ENCODE results near the gene WHRN.

Gene WHRN

DNA sequence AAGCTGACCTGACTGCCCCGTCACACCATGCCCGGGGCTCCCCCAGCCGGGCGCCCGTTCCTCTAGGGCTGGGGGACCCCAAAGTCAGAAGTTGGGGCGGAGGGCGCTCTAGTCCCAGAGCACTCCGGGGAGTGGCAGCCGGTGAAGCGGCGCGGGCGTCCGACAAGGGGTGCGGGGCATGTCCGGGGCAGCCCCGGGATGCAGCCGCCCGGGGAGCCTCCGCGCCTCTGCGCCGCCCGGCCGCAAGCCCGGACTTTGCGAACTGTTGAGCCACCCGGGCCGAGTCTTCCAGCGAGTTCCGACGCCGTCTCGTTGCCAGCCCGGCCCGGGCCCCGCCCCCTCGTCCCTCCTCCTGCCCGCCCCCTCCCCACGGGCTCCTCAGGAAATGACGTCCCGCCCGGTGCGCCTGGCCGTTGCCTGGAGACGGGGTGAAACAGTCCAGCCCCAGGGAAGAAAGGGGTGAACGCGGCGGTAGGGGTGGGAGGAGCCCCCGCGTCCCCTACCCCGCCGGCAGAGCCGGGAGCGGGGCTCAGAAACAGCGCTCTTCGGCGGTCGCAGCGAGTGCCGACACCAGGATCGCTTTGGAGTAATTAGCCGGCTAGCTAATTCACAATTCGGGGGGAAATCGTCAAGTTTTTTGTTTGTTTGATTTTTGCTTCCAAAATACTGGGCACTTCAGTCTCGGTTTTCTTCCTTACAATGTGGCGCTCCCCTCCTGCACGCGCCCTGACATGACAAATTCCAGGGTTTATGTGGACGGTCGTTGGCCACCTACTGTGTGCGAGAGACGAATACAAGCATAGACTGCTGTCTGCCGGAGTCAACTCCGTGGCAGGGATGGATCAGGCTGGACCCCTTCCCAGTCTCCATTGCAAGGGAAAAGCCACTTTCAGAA, at the start of gene WHRN:
Gene WHRN, minus strand, starts transcription at position 287 of the 895 bp plus-strand sequence. CDS start 672 bp downstream, outside the sequence.
- H3K36me3 Mint-ChIP-seq (ENCODE audit: low read depth): no peaks in the 10 kb centered on the region
- peaks cover 76% of the 10 kb centered on the region for H3K27me3 Mint-ChIP-seq
- intact Hi-C loops (cut with micrococcal nuclease): loop anchor here (10.0 kb wide), 1 partner anchor 49 kb away; no protein-coding TSS in a partner anchor
- H3K4me1 Mint-ChIP-seq (ENCODE audit: low read depth): peaks cover 6% of the 10 kb centered on the region
- peak within 1 kb of the TSS; percentile 83 for H3K4me3 Mint-ChIP-seq
- peak within 1 kb of the TSS; percentile 72 for H3K27ac Mint-ChIP-seq
- no peaks in the 10 kb centered on the region for H3K9me3 Mint-ChIP-seq

DNA sequence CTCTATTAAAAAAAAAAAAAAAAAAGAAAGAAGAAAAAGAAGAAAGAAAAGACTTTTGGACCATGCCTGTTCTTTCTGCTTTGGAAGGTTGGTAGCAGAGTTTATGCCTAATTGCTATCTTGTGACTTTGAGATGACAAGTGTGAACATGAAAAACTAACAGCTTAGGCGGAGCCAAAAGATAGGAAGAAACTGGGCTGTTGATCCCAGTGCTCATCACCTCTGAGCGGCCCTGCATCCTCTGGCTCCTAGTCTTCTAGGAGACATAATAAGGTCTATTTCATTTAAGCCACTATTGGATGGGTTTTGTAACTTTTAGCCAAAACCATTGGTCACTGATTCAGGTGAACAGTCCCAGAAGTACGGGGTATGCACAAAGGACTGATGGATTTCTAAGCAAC, 47.9 kb upstream of the WHRN start:
- H3K4me3 Mint-ChIP-seq: no peak overlapping the region
- intact Hi-C loops (cut with micrococcal nuclease): loop anchor here (10.0 kb wide), 1 partner anchor 48 kb away; the partner anchor contains the start of gene WHRN
- no peak overlapping the region for H3K27ac Mint-ChIP-seq
- no peaks in the 10 kb centered on the region for H3K9me3 Mint-ChIP-seq
- no peaks in the 10 kb centered on the region for H3K36me3 Mint-ChIP-seq (ENCODE audit: low read depth)
- no peaks in the 10 kb centered on the region for H3K27me3 Mint-ChIP-seq
- H3K4me1 Mint-ChIP-seq (ENCODE audit: low read depth): peaks cover 45% of the 10 kb centered on the region

DNA sequence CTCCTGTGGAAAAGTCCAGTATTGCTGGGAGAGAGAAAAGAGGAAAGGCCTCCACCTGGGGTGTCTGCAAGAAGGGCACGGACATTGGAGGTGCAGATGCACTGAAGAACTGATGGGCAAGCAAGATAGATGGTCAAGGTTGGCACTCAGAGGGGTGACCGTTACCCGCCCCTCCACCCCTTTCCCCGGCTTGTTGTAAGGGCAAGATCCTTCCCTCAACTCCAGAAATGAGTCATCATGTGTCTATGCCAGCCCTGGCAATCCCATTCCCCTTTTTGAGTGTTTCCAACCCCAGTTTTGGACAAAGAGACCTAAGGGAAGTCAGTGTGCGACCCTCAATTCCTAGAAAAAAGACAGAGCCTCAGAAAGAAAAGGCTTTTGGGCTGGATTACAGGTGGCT, 47.4 kb upstream of the WHRN start:
- Mint-ChIP-seq H3K4me3 (no peak overlapping the region), H3K27me3 (no peaks in the 10 kb centered on the region), H3K36me3 (ENCODE audit: low read depth) (no peaks in the 10 kb centered on the region), H3K4me1 (ENCODE audit: low read depth) (peaks cover 40% of the 10 kb centered on the region), H3K9me3 (no peaks in the 10 kb centered on the region), H3K27ac (peak overlapping the region; percentile 51)
- intact Hi-C loops (cut with micrococcal nuclease): loop anchor here (10.0 kb wide), 1 partner anchor 48 kb away; the partner anchor contains the start of gene WHRN

DNA sequence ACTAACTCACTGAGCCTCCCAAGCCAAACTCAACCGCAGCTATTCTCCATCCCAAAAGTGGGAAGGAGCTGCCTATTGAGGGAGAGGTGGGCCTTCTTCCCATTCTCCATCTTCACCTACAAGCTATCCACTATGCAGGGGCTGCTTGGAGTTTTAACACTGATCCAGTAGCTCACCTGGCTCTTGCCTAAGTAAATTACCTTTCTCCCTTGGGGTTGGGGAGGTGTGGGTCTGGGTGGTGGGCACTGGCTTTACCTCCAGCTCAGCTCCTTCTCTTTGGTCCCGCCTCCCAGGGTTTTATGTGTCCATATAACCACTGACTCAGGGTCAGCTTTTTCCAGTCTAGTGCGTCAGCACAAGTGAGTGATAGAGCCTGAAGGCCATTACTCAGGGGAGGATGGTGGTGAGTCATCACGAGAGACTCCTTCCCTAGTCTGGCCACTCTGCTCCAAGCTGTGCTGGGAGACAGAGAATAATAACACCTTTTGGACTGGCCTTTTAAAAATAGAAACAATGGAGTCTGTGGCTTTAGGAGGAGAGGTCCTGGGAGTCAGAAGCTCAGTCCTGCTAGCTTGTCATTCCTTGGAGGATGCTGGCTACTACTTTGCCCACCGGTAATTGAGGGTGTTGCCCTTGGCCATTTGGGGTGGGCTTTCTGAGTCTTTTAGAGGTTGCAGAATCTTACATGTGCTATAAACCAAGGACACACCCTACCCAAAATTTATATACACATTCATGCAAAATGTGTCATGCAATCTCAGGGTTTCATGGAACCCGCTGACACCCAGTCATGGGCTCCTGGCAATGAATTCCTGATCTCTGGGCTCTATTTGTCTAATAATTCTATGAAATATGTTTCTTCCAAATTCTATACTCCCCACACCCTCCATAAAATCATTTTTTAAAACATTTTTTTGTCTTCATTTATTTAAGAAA, 46.7 kb upstream of the WHRN start:
- H3K27me3 Mint-ChIP-seq: peaks cover 2% of the 10 kb centered on the region
- H3K9me3 Mint-ChIP-seq: no peaks in the 10 kb centered on the region
- intact Hi-C loops (cut with micrococcal nuclease): loop anchor here (10.0 kb wide), 1 partner anchor 47 kb away; the partner anchor contains the start of gene WHRN
- H3K27ac Mint-ChIP-seq: peak overlapping the region; percentile 51
- H3K4me3 Mint-ChIP-seq: no peak overlapping the region
- H3K4me1 Mint-ChIP-seq (ENCODE audit: low read depth): peaks cover 41% of the 10 kb centered on the region
- no peaks in the 10 kb centered on the region for H3K36me3 Mint-ChIP-seq (ENCODE audit: low read depth)

DNA sequence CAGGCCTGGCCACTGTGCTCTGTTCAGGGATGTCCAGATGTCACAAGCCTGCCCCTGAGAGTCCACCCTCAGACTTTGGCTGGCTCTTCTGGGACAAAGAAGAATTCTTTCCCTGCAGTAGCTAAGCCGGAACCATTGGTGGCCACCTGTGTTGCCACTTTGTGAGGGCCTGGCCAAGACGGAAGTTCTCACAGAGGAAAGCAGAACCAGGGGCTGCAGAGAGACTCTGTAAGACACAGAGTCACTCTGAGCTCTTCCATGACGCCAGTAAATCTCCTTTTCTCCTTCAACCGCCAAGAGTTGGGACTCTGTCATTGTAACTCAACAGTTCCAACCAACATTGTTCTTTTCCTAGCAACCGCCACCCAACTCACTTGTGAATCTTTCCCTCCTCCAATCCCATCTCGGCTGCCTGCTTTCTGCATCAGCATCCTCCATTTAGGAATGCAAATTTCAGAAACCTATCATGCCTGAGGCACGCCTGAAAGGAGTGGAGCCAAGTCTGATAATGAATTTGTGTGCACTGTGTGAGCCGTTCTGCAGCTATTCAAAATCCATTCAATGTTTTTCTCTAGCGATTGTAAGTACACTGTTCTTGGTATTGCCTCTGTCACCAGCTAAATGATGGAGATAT, 44.5 kb upstream of the WHRN start:
- Mint-ChIP-seq H3K9me3 (no peaks in the 10 kb centered on the region), H3K27ac (no peak overlapping the region), H3K4me3 (no peak overlapping the region), H3K4me1 (ENCODE audit: low read depth) (peaks cover 26% of the 10 kb centered on the region), H3K27me3 (peaks cover 10% of the 10 kb centered on the region), H3K36me3 (ENCODE audit: low read depth) (no peaks in the 10 kb centered on the region)
- intact Hi-C loops (cut with micrococcal nuclease): loop anchor here (10.0 kb wide), 1 partner anchor 45 kb away; the partner anchor contains the start of gene WHRN

DNA sequence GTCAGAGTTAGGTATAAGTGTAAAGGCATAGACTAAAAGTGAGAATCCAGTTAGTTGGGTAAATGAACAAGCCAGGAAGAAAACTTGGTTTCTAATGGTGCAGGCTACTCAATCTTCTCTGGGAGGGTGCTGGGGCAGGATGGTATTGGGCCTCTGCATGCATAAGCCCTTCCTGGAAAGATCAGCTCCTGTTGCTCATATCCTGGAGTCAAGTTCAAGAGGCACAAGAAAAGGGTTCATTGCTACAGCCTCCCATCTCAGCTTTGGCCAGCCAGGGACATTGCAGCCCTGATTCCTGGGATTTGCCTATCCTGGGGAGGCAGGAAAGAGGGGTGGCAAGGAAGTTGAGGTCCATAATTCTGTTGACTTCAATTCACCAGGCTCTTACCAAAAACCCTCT, 41.6 kb upstream of the WHRN start:
- H3K36me3 Mint-ChIP-seq (ENCODE audit: low read depth): no peaks in the 10 kb centered on the region
- no peak overlapping the region for H3K4me3 Mint-ChIP-seq
- peaks cover 24% of the 10 kb centered on the region for H3K4me1 Mint-ChIP-seq (ENCODE audit: low read depth)
- no peaks in the 10 kb centered on the region for H3K9me3 Mint-ChIP-seq
- intact Hi-C loops (cut with micrococcal nuclease): no loop called here
- H3K27me3 Mint-ChIP-seq: peaks cover 10% of the 10 kb centered on the region
- H3K27ac Mint-ChIP-seq: no peak overlapping the region

DNA sequence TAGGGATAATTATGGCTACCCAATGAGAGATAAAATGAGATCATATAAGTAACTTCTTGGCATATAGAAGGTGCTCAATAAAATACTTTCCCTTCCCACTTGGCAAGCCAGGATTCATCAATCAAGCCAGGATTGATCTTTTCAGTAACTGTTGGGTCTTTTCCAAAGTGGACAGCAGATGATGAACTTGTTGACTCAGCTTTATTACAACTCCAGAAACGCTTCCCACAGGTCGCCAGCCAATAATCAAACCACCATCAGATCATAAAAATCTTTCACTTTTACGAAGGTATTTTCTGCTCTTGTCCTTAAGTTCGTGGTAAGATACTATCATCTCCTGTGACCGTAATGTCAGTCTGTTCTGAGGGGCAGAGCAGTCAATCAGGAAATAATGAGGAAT, 39.8 kb upstream of the WHRN start:
- H3K36me3 Mint-ChIP-seq (ENCODE audit: low read depth): no peaks in the 10 kb centered on the region
- intact Hi-C loops (cut with micrococcal nuclease): no loop called here
- peaks cover 21% of the 10 kb centered on the region for H3K4me1 Mint-ChIP-seq (ENCODE audit: low read depth)
- peaks cover 10% of the 10 kb centered on the region for H3K27me3 Mint-ChIP-seq
- H3K27ac Mint-ChIP-seq: no peak overlapping the region
- H3K9me3 Mint-ChIP-seq: no peaks in the 10 kb centered on the region
- H3K4me3 Mint-ChIP-seq: no peak overlapping the region

DNA sequence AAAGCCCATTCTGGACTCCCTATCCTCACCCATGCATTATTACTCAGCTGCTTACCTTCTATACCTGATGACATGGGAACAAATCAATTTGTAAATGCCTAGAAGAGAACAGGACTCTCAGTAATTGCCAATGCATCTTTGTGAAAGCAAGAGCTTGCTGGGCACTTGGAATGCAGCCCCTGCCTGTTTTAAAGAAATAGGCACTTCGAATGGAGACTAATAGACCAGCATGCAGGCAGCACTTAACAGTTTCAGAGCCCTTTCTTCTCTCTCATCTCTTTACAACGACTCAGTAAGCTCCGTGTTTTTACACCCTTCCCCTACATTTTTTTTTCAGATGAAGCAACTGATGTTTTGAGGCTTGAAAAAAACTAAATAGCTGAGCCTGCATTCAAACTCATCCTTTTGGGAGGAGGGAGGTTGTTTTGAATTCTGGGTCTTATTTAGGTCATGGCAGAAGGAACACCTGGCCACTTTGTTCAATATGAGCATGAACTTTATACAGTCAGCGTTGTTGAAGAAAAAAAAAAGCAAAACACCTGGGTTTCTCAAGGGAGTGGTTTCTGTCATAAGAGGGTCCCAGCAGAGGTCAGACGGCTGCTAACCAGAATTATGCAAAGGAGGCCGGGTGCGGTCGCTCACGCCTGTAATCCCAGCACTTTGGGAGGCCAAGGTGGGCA, 34.6 kb upstream of the WHRN start:
- no peak overlapping the region for H3K27ac Mint-ChIP-seq
- H3K4me1 Mint-ChIP-seq (ENCODE audit: low read depth): peaks cover 8% of the 10 kb centered on the region
- peaks cover 9% of the 10 kb centered on the region for H3K27me3 Mint-ChIP-seq
- H3K9me3 Mint-ChIP-seq: no peaks in the 10 kb centered on the region
- H3K36me3 Mint-ChIP-seq (ENCODE audit: low read depth): no peaks in the 10 kb centered on the region
- H3K4me3 Mint-ChIP-seq: no peak overlapping the region
- intact Hi-C loops (cut with micrococcal nuclease): no loop called here

DNA sequence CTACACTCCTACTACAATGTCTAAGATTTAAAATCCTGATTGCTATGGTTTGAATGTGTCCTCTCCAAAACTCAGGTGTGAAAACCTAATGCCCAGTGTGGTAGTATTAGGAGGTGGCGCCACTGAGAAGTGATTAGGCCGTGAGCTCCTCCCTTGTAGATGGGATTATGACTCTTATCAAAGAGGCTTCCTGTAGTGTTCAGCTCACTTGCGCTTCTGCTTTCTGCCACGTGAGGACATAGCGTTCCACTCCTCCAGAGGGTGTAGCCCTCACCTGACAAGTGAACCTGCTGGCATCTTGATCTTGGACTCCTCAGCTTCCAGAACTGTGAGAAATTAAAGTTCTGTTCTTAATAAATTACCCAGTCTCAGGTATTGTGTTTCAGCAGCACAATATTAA, 33.0 kb upstream of the WHRN start:
- Mint-ChIP-seq H3K36me3 (ENCODE audit: low read depth) (no peaks in the 10 kb centered on the region), H3K27ac (no peak overlapping the region), H3K4me1 (ENCODE audit: low read depth) (no peaks in the 10 kb centered on the region), H3K27me3 (peaks cover 9% of the 10 kb centered on the region), H3K9me3 (no peaks in the 10 kb centered on the region), H3K4me3 (no peak overlapping the region)
- intact Hi-C loops (cut with micrococcal nuclease): no loop called here

DNA sequence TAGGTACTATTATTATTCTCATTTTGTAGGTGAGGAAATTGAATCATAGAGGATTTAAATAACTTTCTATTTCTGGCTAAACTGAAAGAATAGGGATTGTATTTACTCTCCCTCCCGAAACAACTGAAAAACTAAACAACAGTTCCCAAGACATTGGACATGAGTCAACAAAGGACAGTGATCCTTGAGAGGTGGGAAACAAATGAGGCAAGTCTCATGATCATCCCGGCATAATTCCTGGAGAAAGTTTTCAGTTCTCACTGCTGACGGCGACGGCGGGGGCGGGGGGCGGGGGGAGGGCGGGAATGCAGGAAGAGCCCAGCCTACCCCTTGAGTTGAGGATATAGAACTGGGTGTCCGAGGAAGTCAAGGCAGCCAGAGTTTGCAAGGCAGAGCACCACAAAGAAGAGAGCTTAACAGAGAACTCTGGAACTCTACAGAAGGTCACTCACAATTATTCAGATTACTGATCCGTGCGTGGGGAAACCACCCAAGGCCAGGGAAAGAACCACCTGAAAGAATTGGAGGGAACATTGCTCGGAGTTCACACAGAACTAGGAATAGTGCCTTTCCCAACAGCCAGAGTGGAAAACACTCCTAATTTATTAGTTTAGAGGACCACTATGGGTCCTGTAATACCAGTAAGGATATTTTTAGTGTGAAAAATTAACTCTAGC, 27.4 kb upstream of the WHRN start:
- Mint-ChIP-seq H3K27ac (no peak overlapping the region), H3K4me3 (no peak overlapping the region), H3K36me3 (ENCODE audit: low read depth) (no peaks in the 10 kb centered on the region), H3K9me3 (no peaks in the 10 kb centered on the region), H3K27me3 (peaks cover 10% of the 10 kb centered on the region), H3K4me1 (ENCODE audit: low read depth) (peaks cover 6% of the 10 kb centered on the region)
- intact Hi-C loops (cut with micrococcal nuclease): no loop called here

DNA sequence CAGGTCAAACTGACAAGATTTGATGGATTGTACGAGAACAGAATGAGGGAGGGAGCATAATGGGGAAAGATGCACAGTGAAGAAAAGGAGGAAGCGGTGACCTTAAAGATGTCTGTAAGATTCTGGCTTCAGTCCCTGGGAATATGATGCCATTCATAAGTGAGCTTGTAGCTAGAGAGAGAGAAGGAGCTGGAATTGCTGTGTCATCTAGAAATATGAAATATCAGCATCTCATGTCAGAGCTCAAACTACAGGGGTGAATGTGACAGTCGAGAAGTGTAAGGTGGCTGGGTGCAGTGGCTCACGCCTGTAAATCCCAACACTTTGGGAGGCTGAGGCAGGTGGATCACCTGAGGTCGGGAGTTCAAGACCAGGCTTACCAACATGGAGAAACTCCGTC, 24.0 kb upstream of the WHRN start:
- H3K9me3 Mint-ChIP-seq: no peaks in the 10 kb centered on the region
- peaks cover 6% of the 10 kb centered on the region for H3K4me1 Mint-ChIP-seq (ENCODE audit: low read depth)
- intact Hi-C loops (cut with micrococcal nuclease): no loop called here
- peaks cover 9% of the 10 kb centered on the region for H3K27me3 Mint-ChIP-seq
- no peaks in the 10 kb centered on the region for H3K36me3 Mint-ChIP-seq (ENCODE audit: low read depth)
- H3K4me3 Mint-ChIP-seq: no peak overlapping the region
- H3K27ac Mint-ChIP-seq: no peak overlapping the region

DNA sequence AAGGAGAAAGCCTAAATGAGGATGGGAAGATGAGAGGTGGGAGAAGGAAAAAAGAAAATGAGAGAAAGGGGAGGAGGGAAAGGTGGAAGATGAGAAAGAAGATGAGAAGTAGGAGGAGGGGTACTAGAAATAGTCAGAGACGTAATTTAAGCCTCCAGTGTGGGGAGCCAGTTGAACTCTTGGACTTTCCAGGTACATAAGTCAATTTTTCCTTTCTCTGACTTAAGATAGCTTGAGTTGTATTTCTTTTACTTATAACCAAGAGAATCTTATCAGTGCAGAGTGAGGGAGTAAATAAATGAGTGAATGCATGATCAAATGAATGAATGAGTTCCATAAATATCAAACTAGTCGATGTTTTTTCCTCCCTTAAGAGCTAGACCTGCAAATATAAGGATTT, 21.5 kb upstream of the WHRN start:
- Mint-ChIP-seq H3K4me3 (no peak overlapping the region), H3K9me3 (no peaks in the 10 kb centered on the region), H3K27me3 (peaks cover 16% of the 10 kb centered on the region), H3K4me1 (ENCODE audit: low read depth) (peaks cover 6% of the 10 kb centered on the region), H3K27ac (no peak overlapping the region), H3K36me3 (ENCODE audit: low read depth) (no peaks in the 10 kb centered on the region)
- intact Hi-C loops (cut with micrococcal nuclease): no loop called here

DNA sequence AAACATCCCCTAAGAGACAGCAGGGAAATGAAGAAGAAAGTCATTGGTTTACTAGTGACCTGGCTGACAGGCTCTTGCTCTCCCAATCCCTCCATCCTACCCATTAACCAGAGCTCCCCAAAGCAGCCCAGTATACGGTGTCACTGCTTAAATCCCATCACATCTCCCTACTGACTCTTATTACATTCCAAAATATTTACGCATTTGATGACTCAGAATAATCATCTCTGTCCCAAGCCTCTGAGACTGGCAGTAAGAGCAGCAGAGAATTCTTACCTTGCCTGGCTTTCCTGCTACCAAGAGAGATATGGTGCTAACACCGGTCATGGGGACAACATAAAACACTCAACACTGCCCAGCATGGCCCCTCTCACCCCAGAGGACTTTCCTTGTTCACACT, 20.2 kb upstream of the WHRN start:
- no peaks in the 10 kb centered on the region for H3K9me3 Mint-ChIP-seq
- no peak overlapping the region for H3K4me3 Mint-ChIP-seq
- peaks cover 20% of the 10 kb centered on the region for H3K27me3 Mint-ChIP-seq
- H3K27ac Mint-ChIP-seq: no peak overlapping the region
- peaks cover 6% of the 10 kb centered on the region for H3K4me1 Mint-ChIP-seq (ENCODE audit: low read depth)
- intact Hi-C loops (cut with micrococcal nuclease): no loop called here
- no peaks in the 10 kb centered on the region for H3K36me3 Mint-ChIP-seq (ENCODE audit: low read depth)

Measured in dendritic cell treated with granulocyte-macrophage colony-stimulating factor and Interleukin-4, amounts not matched to agents 40 ng/mL and 50 ng/mL, for 4 days (primary cell).